ENCODE measurements around the gene SPON2. TPM values are rescaled to one million over a fixed set of nuclear protein-coding genes. Genes with fewer than 3 reads are reported as not detected.

Gene SPON2
- total RNA-seq, 1 experiment from 2014 or later = 2.3 TPM

DNA sequence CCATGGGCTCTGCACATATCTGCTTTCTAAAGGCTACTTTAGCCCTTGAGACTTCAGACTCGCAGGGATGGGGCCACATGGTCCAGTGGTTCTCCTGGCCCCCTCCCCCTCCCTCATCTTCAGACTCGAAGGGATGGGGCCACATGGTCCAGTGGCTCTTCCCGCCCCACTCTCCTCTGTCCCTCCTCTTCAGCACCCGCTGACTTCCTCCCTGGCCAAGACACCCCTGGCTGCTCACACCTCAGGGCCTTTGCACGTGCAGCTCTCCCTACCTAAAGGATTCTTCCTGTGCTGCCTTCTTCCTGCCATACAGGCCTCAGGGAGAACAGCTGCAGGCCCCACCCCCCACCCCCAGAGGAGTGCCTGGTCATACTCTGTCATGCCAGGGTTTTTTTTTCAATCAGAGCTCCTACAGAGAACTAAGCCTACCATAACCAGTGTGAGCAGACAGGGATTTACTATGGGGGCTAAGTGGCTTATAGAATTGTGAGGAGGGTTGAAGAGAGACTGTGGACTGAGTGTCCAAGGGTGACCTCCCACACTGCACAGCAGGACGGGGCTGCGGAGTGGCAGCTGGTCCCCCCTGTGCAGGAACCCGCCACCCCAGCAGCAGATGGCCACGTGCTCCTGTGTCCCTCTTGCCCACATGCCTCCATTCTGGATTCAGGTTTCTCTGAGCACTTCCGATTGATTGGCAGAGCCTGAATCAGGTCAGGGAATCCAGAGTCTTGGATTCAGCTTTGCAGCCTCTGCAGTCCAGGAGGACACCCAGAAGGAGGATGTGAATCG is 6.1 kb upstream of the SPON2 start:
- H2BK15ac ChIP-seq (ENCODE audit: low read depth, low read length) = no peak overlapping the region
- no peak overlapping the region for H3K4ac ChIP-seq (ENCODE audit: low read depth, low read length)
- H3K79me1 ChIP-seq (ENCODE audit: insufficient read depth, low read depth, low read length, poor library complexity, severe bottlenecking) = no peaks in the 10 kb centered on the region
- H3K27me3 ChIP-seq (ENCODE audit: insufficient read depth, low read length) = no peaks in the 10 kb centered on the region; the same call in 1 of the 2 replicates
- no peak overlapping the region for H4K8ac ChIP-seq (replicated peaks; ENCODE audit: insufficient read length, low read depth, low read length)
- H2BK20ac ChIP-seq (ENCODE audit: low read depth, low read length, poor library complexity, severe bottlenecking) = no peak overlapping the region
- no peak overlapping the region for H4K5ac ChIP-seq (ENCODE audit: insufficient read length, low read depth, low read length)
- H3K4me1 ChIP-seq (ENCODE audit: insufficient read depth, low read length) = no peaks in the 10 kb centered on the region
- no peaks in the 10 kb centered on the region for H4K20me1 ChIP-seq (ENCODE audit: control insufficient read depth, insufficient read depth, insufficient read length)
- H2BK120ac ChIP-seq (ENCODE audit: low read depth, low read length, poor library complexity, severe bottlenecking) = no peak overlapping the region
- Mint-ChIP-seq H3K4me3 (no peak overlapping the region; a peak in 1 of 5 replicates), H3K4me1 (no peaks in the 10 kb centered on the region), H3K9me3 (peaks cover 24 to 26% of the 10 kb centered on the region in 2 experiments), H3K27me3 (ENCODE audit: low read depth) (peaks cover 77% of the 10 kb centered on the region), H3K27ac (no peak overlapping the region), H3K36me3 (ENCODE audit: insufficient read depth in 1 of 3, low read depth in 3 of 3) (peaks cover 2 to 4% (median 3%) of the 10 kb centered on the region in 3 experiments; a peak in 3 of 7 replicates)
- no peak overlapping the region for H3K23ac ChIP-seq (ENCODE audit: insufficient read length, low read depth, low read length)
- no peak overlapping the region for H2AK5ac ChIP-seq (ENCODE audit: insufficient read length, low read length)
- no peak overlapping the region for H3K56ac ChIP-seq (ENCODE audit: insufficient read length, low read depth, low read length)
- no peaks in the 10 kb centered on the region for H3K79me2 ChIP-seq (ENCODE audit: insufficient read depth, low read length)
- no peaks in the 10 kb centered on the region for H3K23me2 ChIP-seq (ENCODE audit: insufficient read length, low read depth, low read length, poor library complexity, severe bottlenecking)
- H3T11ph ChIP-seq (ENCODE audit: low read length) = no peak overlapping the region
- H3K18ac ChIP-seq (ENCODE audit: insufficient read length, low read depth, low read length) = no peak overlapping the region
- no peak overlapping the region for H2BK12ac ChIP-seq (ENCODE audit: insufficient read length, low read depth, low read length)
- H3K27ac ChIP-seq (ENCODE audit: insufficient read length, low read depth, low read length) = no peak overlapping the region
- TF ChIP-seq, protein P1, sequence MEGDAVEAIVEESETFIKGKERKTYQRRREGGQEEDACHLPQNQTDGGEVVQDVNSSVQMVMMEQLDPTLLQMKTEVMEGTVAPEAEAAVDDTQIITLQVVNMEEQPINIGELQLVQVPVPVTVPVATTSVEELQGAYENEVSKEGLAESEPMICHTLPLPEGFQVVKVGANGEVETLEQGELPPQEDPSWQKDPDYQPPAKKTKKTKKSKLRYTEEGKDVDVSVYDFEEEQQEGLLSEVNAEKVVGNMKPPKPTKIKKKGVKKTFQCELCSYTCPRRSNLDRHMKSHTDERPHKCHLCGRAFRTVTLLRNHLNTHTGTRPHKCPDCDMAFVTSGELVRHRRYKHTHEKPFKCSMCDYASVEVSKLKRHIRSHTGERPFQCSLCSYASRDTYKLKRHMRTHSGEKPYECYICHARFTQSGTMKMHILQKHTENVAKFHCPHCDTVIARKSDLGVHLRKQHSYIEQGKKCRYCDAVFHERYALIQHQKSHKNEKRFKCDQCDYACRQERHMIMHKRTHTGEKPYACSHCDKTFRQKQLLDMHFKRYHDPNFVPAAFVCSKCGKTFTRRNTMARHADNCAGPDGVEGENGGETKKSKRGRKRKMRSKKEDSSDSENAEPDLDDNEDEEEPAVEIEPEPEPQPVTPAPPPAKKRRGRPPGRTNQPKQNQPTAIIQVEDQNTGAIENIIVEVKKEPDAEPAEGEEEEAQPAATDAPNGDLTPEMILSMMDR (conservative IDR thresholded peaks at IDR 0.05) = no peak
- no CpG with 5 or more reads among the region's 11 CpGs for WGBS (ENCODE audit: extremely low coverage, insufficient read length, low lambda C conversion rate)
- H2BK5ac ChIP-seq (ENCODE audit: insufficient read length, low read length) = no peak overlapping the region
- DNase-seq = no peak
- no peak overlapping the region for H3K4me2 ChIP-seq (ENCODE audit: insufficient read depth, insufficient read length, low read length)
- peaks cover 10% of the 10 kb centered on the region for H3K9me3 ChIP-seq (ENCODE audit: control insufficient read depth, low read depth, low read length)
- H3K14ac ChIP-seq (ENCODE audit: insufficient read depth, low read length) = no peak overlapping the region
- H3K9ac ChIP-seq (ENCODE audit: extremely low read depth, insufficient read length, low read length) = no peak overlapping the region
- H2AFZ ChIP-seq (ENCODE audit: low read length) = no peak overlapping the region
- no peak overlapping the region for H4K91ac ChIP-seq (ENCODE audit: insufficient read length, low read depth, low read length)

Measured in H9 (cell line).